HL-60 (cell line): ENCODE data around the gene RBPJ.

Experiments used
- POLR2AphosphoS5 ChIP-seq: IDR thresholded peaks from 2 replicates; pipeline ENCODE4 v1.6.1; 2012; ENCODE audit warnings: low read depth
- TF ChIP-seq, protein P1 (sequence below): IDR thresholded peaks from 2 replicates; pipeline ENCODE4 v1.6.1; 2012; ENCODE audit warnings: low read depth; ENCODE audit not compliant: insufficient replicate concordance
- TF ChIP-seq, protein P2 (sequence below): IDR thresholded peaks from one replicate; pipeline ENCODE4 v1.5.1; 2011; ENCODE audit warnings: low read length, control low read depth, inconsistent platforms; ENCODE audit not compliant: insufficient read depth

DNA sequence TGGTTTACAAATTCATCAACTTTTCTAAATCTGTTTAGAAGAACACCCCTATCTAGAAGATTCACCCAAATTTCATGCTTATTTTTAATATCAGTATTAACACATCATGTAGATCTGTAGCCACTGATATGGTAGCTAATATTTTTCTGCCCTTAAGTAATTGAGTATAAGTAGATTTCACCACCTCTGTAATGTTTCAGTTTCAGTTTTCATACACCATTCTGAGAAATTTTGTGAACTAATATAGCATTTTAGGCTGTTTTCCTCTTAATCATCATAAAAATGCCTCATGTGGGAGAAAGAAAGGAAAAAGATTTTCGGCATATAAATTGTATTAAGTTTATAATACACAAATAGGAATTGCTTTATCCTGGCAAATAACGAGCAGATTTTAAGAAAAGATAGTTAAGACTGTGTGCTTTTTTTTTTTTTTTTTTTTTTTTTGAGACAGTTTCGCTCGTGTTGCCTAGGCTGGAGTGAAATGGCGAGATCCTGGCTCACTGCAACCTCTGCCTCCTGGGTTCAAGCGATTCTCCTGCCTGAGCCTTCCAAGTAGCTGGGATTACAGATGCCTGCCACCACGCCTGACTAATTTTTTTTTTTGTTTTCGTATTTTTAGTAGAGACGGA lies 21.4 kb upstream of the RBPJ start:
- TF ChIP-seq, protein P1, sequence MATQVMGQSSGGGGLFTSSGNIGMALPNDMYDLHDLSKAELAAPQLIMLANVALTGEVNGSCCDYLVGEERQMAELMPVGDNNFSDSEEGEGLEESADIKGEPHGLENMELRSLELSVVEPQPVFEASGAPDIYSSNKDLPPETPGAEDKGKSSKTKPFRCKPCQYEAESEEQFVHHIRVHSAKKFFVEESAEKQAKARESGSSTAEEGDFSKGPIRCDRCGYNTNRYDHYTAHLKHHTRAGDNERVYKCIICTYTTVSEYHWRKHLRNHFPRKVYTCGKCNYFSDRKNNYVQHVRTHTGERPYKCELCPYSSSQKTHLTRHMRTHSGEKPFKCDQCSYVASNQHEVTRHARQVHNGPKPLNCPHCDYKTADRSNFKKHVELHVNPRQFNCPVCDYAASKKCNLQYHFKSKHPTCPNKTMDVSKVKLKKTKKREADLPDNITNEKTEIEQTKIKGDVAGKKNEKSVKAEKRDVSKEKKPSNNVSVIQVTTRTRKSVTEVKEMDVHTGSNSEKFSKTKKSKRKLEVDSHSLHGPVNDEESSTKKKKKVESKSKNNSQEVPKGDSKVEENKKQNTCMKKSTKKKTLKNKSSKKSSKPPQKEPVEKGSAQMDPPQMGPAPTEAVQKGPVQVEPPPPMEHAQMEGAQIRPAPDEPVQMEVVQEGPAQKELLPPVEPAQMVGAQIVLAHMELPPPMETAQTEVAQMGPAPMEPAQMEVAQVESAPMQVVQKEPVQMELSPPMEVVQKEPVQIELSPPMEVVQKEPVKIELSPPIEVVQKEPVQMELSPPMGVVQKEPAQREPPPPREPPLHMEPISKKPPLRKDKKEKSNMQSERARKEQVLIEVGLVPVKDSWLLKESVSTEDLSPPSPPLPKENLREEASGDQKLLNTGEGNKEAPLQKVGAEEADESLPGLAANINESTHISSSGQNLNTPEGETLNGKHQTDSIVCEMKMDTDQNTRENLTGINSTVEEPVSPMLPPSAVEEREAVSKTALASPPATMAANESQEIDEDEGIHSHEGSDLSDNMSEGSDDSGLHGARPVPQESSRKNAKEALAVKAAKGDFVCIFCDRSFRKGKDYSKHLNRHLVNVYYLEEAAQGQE, result no peak
- TF ChIP-seq, protein P2, sequence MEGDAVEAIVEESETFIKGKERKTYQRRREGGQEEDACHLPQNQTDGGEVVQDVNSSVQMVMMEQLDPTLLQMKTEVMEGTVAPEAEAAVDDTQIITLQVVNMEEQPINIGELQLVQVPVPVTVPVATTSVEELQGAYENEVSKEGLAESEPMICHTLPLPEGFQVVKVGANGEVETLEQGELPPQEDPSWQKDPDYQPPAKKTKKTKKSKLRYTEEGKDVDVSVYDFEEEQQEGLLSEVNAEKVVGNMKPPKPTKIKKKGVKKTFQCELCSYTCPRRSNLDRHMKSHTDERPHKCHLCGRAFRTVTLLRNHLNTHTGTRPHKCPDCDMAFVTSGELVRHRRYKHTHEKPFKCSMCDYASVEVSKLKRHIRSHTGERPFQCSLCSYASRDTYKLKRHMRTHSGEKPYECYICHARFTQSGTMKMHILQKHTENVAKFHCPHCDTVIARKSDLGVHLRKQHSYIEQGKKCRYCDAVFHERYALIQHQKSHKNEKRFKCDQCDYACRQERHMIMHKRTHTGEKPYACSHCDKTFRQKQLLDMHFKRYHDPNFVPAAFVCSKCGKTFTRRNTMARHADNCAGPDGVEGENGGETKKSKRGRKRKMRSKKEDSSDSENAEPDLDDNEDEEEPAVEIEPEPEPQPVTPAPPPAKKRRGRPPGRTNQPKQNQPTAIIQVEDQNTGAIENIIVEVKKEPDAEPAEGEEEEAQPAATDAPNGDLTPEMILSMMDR, result no peak
- no peak for TF ChIP-seq POLR2AphosphoS5
